Right atrium auricular region (tissue), 2 donors: Measurements from ENCODE around the gene INPP5J. TPM values are rescaled to one million over a fixed set of nuclear protein-coding genes. Genes with fewer than 3 reads are reported as not detected.

ENCODE experiments used
- DNase-seq: peaks from one replicate; pipeline ENCODE4 v3.0.0-alpha.2; 2019; ENCODE audit warnings: low spot score
- H3K27ac ChIP-seq, 2 donors: fragments of 200-600 bp; sonication (generic); 1 replicate in 1 of 2; 2 replicates in 1 of 2; pipeline ENCODE4 v1.5.1; 2016 to 2019
- H3K27me3 ChIP-seq, 2 donors: fragments of 200-600 bp; sonication (generic); one replicate each; pipeline versions ENCODE4 v1.5.1 to v1.6.0; 2017 to 2019
- H3K36me3 ChIP-seq: fragments of 200-600 bp; sonication (generic); one replicate; pipeline ENCODE4 v1.5.1; 2016
- H3K4me1 ChIP-seq, 2 donors: fragments of 200-600 bp; sonication (generic); one replicate each; pipeline versions ENCODE4 v1.5.1 to v1.6.0; 2017 to 2019
- H3K4me3 ChIP-seq, 2 donors: fragments of 200-600 bp; sonication (generic); 1 replicate in 1 of 2; 2 replicates in 1 of 2; pipeline ENCODE4 v1.5.1; 2017 to 2019; ENCODE audit warnings: mild to moderate bottlenecking in 1 of 2, moderate library complexity in 1 of 2
- H3K9me3 ChIP-seq, 2 donors: fragments of 200-600 bp; sonication (generic); one replicate each; pipeline ENCODE4 v1.5.1; 2019
- CTCF ChIP-seq, 2 donors: fragments of 200-600 bp; sonication (generic); IDR thresholded peaks; one replicate each; pipeline ENCODE4 v1.5.1; 2019; ENCODE audit warnings: antibody characterized with exemption in 2 of 2
- total RNA-seq, 2 donors: library from RNA; depleted of rRNA; stranded (reverse); fragments of >200 nt; gene quantifications; one replicate each; pipeline ENCODE4 v1.1.0, GENCODE V29; 2016

The INPP5J gene
- total RNA-seq, 2 donors from 2014 or later, result 17.6 to 26.3 TPM

- no peaks in the 10 kb centered on the region for H3K27me3 ChIP-seq
- no peak for DNase-seq
- TF ChIP-seq CTCF (IDR thresholded peaks at IDR 0.05), result no peak
- H3K4me1 ChIP-seq, result peaks cover 0 to 64% of the 10 kb centered on the region in 2 donors
- H3K36me3 ChIP-seq, result peaks cover 8% of the 10 kb centered on the region
- no peaks in the 10 kb centered on the region for H3K9me3 ChIP-seq
- H3K4me3 ChIP-seq, result peak overlapping the region; percentile 72 to 80
- H3K27ac ChIP-seq, result peak overlapping the region; percentile 92
Observed at GRCh38 chr22:31083377-31083768, 39.4 kb upstream of the INPP5J start.

GRCh38 chr22:31083923-31084810 lies 38.6 kb upstream of the INPP5J start:
- H3K4me3 ChIP-seq, result peak overlapping the region; percentile 72 to 80
- H3K27me3 ChIP-seq, result no peaks in the 10 kb centered on the region
- peak overlapping the region; percentile 92 for H3K27ac ChIP-seq
- H3K9me3 ChIP-seq, result no peaks in the 10 kb centered on the region
- H3K4me1 ChIP-seq, result peaks cover 0 to 64% of the 10 kb centered on the region in 2 donors
- H3K36me3 ChIP-seq, result peaks cover 16% of the 10 kb centered on the region
- no peak for TF ChIP-seq CTCF (IDR thresholded peaks at IDR 0.05)
- no peak for DNase-seq

- no peaks in the 10 kb centered on the region for H3K27me3 ChIP-seq
- peaks cover 24% of the 10 kb centered on the region for H3K36me3 ChIP-seq
- DNase-seq, result peak; percentile 90
- H3K27ac ChIP-seq, result peak overlapping the region; percentile 92
- H3K9me3 ChIP-seq, result no peaks in the 10 kb centered on the region
- H3K4me1 ChIP-seq, result peaks cover 0 to 70% of the 10 kb centered on the region in 2 donors
- TF ChIP-seq CTCF (IDR thresholded peaks at IDR 0.05), result peak; percentile 83 to 95
- H3K4me3 ChIP-seq, result peak overlapping the region; percentile 51 to 72
Observed at GRCh38 chr22:31084811-31085492, 37.8 kb upstream of the INPP5J start.

GRCh38 chr22:31085493-31085824 lies 37.3 kb upstream of the INPP5J start:
- peaks cover 0 to 73% of the 10 kb centered on the region in 2 donors for H3K4me1 ChIP-seq
- H3K9me3 ChIP-seq, result no peaks in the 10 kb centered on the region
- no peaks in the 10 kb centered on the region for H3K27me3 ChIP-seq
- peak overlapping the region; percentile 51 to 72 for H3K4me3 ChIP-seq
- peak in 1 of 2 donors; percentile 39 for TF ChIP-seq CTCF (IDR thresholded peaks at IDR 0.05)
- peak overlapping the region; percentile 92 for H3K27ac ChIP-seq
- DNase-seq, result no peak
- peaks cover 29% of the 10 kb centered on the region for H3K36me3 ChIP-seq

- Histone ChIP-seq H3K4me1 (peaks cover 0 to 72% of the 10 kb centered on the region in 2 donors), H3K27ac (peak overlapping the region; percentile 92), H3K36me3 (peaks cover 34% of the 10 kb centered on the region), H3K27me3 (no peaks in the 10 kb centered on the region), H3K4me3 (peak overlapping the region in 1 of 2 donors; percentile 72), H3K9me3 (no peaks in the 10 kb centered on the region)
- DNase-seq, result no peak
- TF ChIP-seq CTCF (IDR thresholded peaks at IDR 0.05), result no peak
Observed at GRCh38 chr22:31085928-31086327, 36.8 kb upstream of the INPP5J start.
